Activated CD8-positive, alpha-beta T cell treated with anti-CD3 and anti-CD28 coated beads for 36 hours (primary cell): ENCODE results near the gene AANAT. TPM values are rescaled to one million over a fixed set of nuclear protein-coding genes. Genes with fewer than 3 reads are reported as not detected.

Experiments used
- ATAC-seq: fragments of 200-7000 bp; cut with Tn5 transposase; one replicate; pipeline ENCODE4 v1.10.0; 2021; ENCODE audit warnings: mild to moderate bottlenecking, moderate library complexity
- CTCF ChIA-PET: fragments of 350-600 bp; sonication (Branson Sonifier 250); formaldehyde crosslinking; loops from one replicate; lab custom pipeline; 2021; ENCODE audit warnings: antibody characterized with exemption; lab: Charles Lee
- POLR2A ChIA-PET: fragments of 350-600 bp; sonication (Branson Sonifier 250); formaldehyde crosslinking; loops from one replicate; lab custom pipeline; 2021; ENCODE audit warnings: antibody characterized with exemption; lab: Charles Lee
- DNase-seq: peaks from one replicate; pipeline ENCODE4 v3.0.0-alpha.2; 2020
- H3K27ac Mint-ChIP-seq: one replicate; pipeline ENCODE4 v1.8.0; 2021; ENCODE audit warnings: mild to moderate bottlenecking, mixed read lengths
- H3K27me3 Mint-ChIP-seq: one replicate; pipeline ENCODE4 v1.8.0; 2021; ENCODE audit warnings: mixed read lengths
- H3K36me3 Mint-ChIP-seq: one replicate; pipeline ENCODE4 v1.8.0; 2021; ENCODE audit warnings: low read depth, mixed read lengths
- H3K4me1 Mint-ChIP-seq: one replicate; pipeline ENCODE4 v1.8.0; 2021; ENCODE audit warnings: low read depth, mixed read lengths
- H3K4me3 Mint-ChIP-seq: one replicate; pipeline ENCODE4 v1.8.0; 2021; ENCODE audit warnings: mild to moderate bottlenecking, moderate library complexity, mixed read lengths
- H3K9me3 Mint-ChIP-seq: one replicate; pipeline ENCODE4 v1.8.0; 2021; ENCODE audit warnings: mixed read lengths
- CTCF ChIP-seq: fragments of 200-600 bp; IDR thresholded peaks from one replicate; pipeline ENCODE4 v1.8.0; 2022; ENCODE audit warnings: antibody characterized with exemption, mild to moderate bottlenecking
- intact Hi-C: fragments of 100-400 bp; cut with micrococcal nuclease; formaldehyde crosslinking; loops from one replicate; pipeline ENCODE4 v1.10.0; 2022
- total RNA-seq, 2 experiments: library from RNA; stranded (reverse); gene quantifications; one replicate each; pipeline ENCODE4 v1.2.3, GENCODE V29; 2021

AANAT gene
- total RNA-seq, 2 experiments from 2014 or later, result 0.34 TPM; not detected in 1

- ATAC-seq, result peak; percentile 10
- ChIA-PET POLR2A (interaction anchor here (0.7 to 1.9 kb wide), 3 partner anchors 38 to 283 kb away, joined by 3 to 7 read pairs (median 3); no protein-coding TSS in a partner anchor), CTCF (interaction anchor here (0.7 to 2.9 kb wide), 8 partner anchors 11 to 99 kb away, joined by 3 to 14 read pairs (median 3); partner anchors contain the start of genes AANAT and PRPSAP1)
- Mint-ChIP-seq H3K27me3 (no peaks in the 10 kb centered on the region), H3K27ac (peak overlapping the region; percentile 55), H3K9me3 (no peaks in the 10 kb centered on the region), H3K4me1 (peaks cover 44% of the 10 kb centered on the region), H3K36me3 (peaks cover 7% of the 10 kb centered on the region), H3K4me3 (peak overlapping the region; percentile 90)
- peak; percentile 11 for DNase-seq
- intact Hi-C loops, result no loop called here
- no peak for TF ChIP-seq CTCF
Measured at GRCh38 chr17:76452127-76452659, 15.2 kb upstream of the AANAT start.

GRCh38 chr17:76452660-76453430 is 14.6 kb upstream of the AANAT start, which contains the start of gene UBE2O:
Gene UBE2O, minus strand, starts transcription at chr17:76453152. Its CDS starts 11 bp downstream, at chr17:76453141.
- H3K9me3 Mint-ChIP-seq, result no peaks in the 10 kb centered on the region
- TF ChIP-seq CTCF, result peak; percentile 42
- ATAC-seq (peak; percentile 97), DNase-seq (peak; percentile 93)
- peak within 1 kb of the TSS; percentile 90 for H3K4me3 Mint-ChIP-seq
- H3K36me3 Mint-ChIP-seq, result peaks cover 7% of the 10 kb centered on the region
- peaks cover 37% of the 10 kb centered on the region for H3K4me1 Mint-ChIP-seq
- ChIA-PET CTCF (interaction anchor here (0.7 to 2.9 kb wide), 10 partner anchors 9 to 154 kb away, joined by 3 to 14 read pairs (median 4); partner anchors contain the start of genes AANAT and PRPSAP1), POLR2A (interaction anchor here (0.7 to 1.9 kb wide), 8 partner anchors 14 to 476 kb away, joined by 3 to 7 read pairs (median 3); partner anchors contain the start of gene AANAT)
- peak within 1 kb of the TSS; percentile 55 for H3K27ac Mint-ChIP-seq
- intact Hi-C loops, result no loop called here
- no peaks in the 10 kb centered on the region for H3K27me3 Mint-ChIP-seq

- no peaks in the 10 kb centered on the region for H3K9me3 Mint-ChIP-seq
- intact Hi-C loops, result no loop called here
- ChIA-PET CTCF (interaction anchor here (0.6 to 2.9 kb wide), 9 partner anchors 9 to 154 kb away, joined by 3 to 14 read pairs (median 4); partner anchors contain the start of gene AANAT), POLR2A (interaction anchor here (0.7 to 1.5 kb wide), 6 partner anchors 14 to 475 kb away, joined by 3 to 5 read pairs (median 3); partner anchors contain the start of gene AANAT)
- no peak for ATAC-seq
- no peak for DNase-seq
- no peak overlapping the region for H3K27ac Mint-ChIP-seq
- H3K4me1 Mint-ChIP-seq, result peaks cover 32% of the 10 kb centered on the region
- peak overlapping the region; percentile 90 for H3K4me3 Mint-ChIP-seq
- H3K36me3 Mint-ChIP-seq, result peaks cover 7% of the 10 kb centered on the region
- TF ChIP-seq CTCF, result peak; percentile 0
- H3K27me3 Mint-ChIP-seq, result no peaks in the 10 kb centered on the region
Measured at GRCh38 chr17:76453431-76453743, 14.0 kb upstream of the AANAT start.

GRCh38 chr17:76458580-76459490 is 8.6 kb upstream of the AANAT start:
- no peaks in the 10 kb centered on the region for H3K27me3 Mint-ChIP-seq
- no peak overlapping the region for H3K27ac Mint-ChIP-seq
- intact Hi-C loops, result no loop called here
- ChIA-PET CTCF (interaction anchor here (0.7 to 3.0 kb wide), 12 partner anchors 8 to 166 kb away, joined by 3 to 21 read pairs (median 6); partner anchors contain the start of genes AANAT and RHBDF2), POLR2A (interaction anchor here (0.9 to 1.0 kb wide), 2 partner anchors 16 to 47 kb away, joined by 3 to 4 read pairs; no protein-coding TSS in a partner anchor)
- no peak for TF ChIP-seq CTCF
- ATAC-seq, result no peak
- no peak overlapping the region for H3K4me3 Mint-ChIP-seq
- no peaks in the 10 kb centered on the region for H3K4me1 Mint-ChIP-seq
- peak; percentile 31 for DNase-seq
- H3K9me3 Mint-ChIP-seq, result no peaks in the 10 kb centered on the region
- H3K36me3 Mint-ChIP-seq, result no peaks in the 10 kb centered on the region
